Colonic mucosa (tissue), 4 donors: ENCODE results near the gene CTRB2. TPM values are rescaled to one million over a fixed set of nuclear protein-coding genes. Genes with fewer than 3 reads are reported as not detected.
"Not testable (repeated sequence)": the region's sequence is repeated elsewhere in the genome, so short reads cannot be mapped to it uniquely, and the experiment has no call there.

Source experiments
- DNase-seq: peaks from one replicate; pipeline ENCODE4 v3.0.0-alpha.2; 2020
- H3K27ac ChIP-seq: fragments of 200-600 bp; one replicate; pipeline ENCODE4 v1.8.0; 2021
- H3K27me3 ChIP-seq: fragments of 200-600 bp; one replicate; pipeline ENCODE4 v1.8.0; 2021
- H3K36me3 ChIP-seq: fragments of 200-600 bp; one replicate; pipeline ENCODE4 v1.8.0; 2021
- H3K4me1 ChIP-seq: fragments of 200-600 bp; one replicate; pipeline ENCODE4 v1.8.0; 2021; ENCODE audit warnings: mild to moderate bottlenecking
- H3K4me3 ChIP-seq: fragments of 200-600 bp; one replicate; pipeline ENCODE4 v1.8.0; 2021
- H3K9ac ChIP-seq, 2 donors: one replicate each; pipeline ENCODE4 v1.7.0; 2013; ENCODE audit warnings: control low read depth in 2 of 2, low read depth in 2 of 2, low read length in 2 of 2
- H3K9me3 ChIP-seq: fragments of 200-600 bp; one replicate; pipeline ENCODE4 v1.8.0; 2021
- CTCF ChIP-seq: fragments of 200-600 bp; IDR thresholded peaks from one replicate; pipeline ENCODE4 v1.8.0; 2022; ENCODE audit warnings: antibody characterized with exemption, mild to moderate bottlenecking
- intact Hi-C: fragments of 100-400 bp; cut with DNase I; formaldehyde crosslinking; loops from one replicate; pipeline ENCODE4 v1.14.1; 2022
- total RNA-seq, 2 donors: library from RNA; stranded (reverse); fragmentation: NEBNext Ultra II Directional in 1 of 2; extraction: Animal tissue kit (Norgen Biotek cat#: 25700) in 1 of 2; gene quantifications; one replicate each; pipeline ENCODE4 v1.2.1, GENCODE V29; 2021
- donor health status: healthy.
- donor health status: DM: no; HTN: no; CAD: no.
- donor health status: DM: no; HTN: no; CAD: no.

The CTRB2 gene
- total RNA-seq, 2 donors from 2014 or later, result 29.1 TPM; not detected in 1

GRCh38 chr16:75244225-75244809 lies 37.4 kb upstream of the CTRB2 start:
- Histone ChIP-seq H3K9ac (peak overlapping the region; percentile 8 to 43), H3K27me3 (no peaks in the 10 kb centered on the region), H3K36me3 (peaks cover 7% of the 10 kb centered on the region), H3K4me3 (no peak overlapping the region), H3K4me1 (peaks cover 39% of the 10 kb centered on the region), H3K27ac (peak overlapping the region; percentile 76), H3K9me3 (no peaks in the 10 kb centered on the region)
- DNase-seq, result no peak
- intact Hi-C loops, result no loop called here
- no peak for TF ChIP-seq CTCF

GRCh38 chr16:75243667-75244224 lies 36.8 kb upstream of the CTRB2 start:
- peaks cover 33% of the 10 kb centered on the region for H3K4me1 ChIP-seq
- no peak for DNase-seq
- peaks cover 7% of the 10 kb centered on the region for H3K36me3 ChIP-seq
- H3K9ac ChIP-seq, result no peak overlapping the region
- no peaks in the 10 kb centered on the region for H3K9me3 ChIP-seq
- intact Hi-C loops, result no loop called here
- H3K27ac ChIP-seq, result peak overlapping the region; percentile 76
- no peaks in the 10 kb centered on the region for H3K27me3 ChIP-seq
- H3K4me3 ChIP-seq, result no peak overlapping the region
- no peak for TF ChIP-seq CTCF

- not testable (repeated sequence) for DNase-seq, H3K9ac ChIP-seq
- H3K4me1 ChIP-seq, result peaks cover 22% of the 10 kb centered on the region
These were observed 35.6 kb upstream of the CTRB2 start for GRCh38 chr16:75242436-75243078.

GRCh38 chr16:75241955-75242354 lies 35.0 kb upstream of the CTRB2 start:
- no peaks in the 10 kb centered on the region for H3K27me3 ChIP-seq
- no peak overlapping the region for H3K9ac ChIP-seq
- no peak for DNase-seq
- intact Hi-C loops, result no loop called here
- peaks cover 11% of the 10 kb centered on the region for H3K36me3 ChIP-seq
- no peak overlapping the region for H3K27ac ChIP-seq
- no peaks in the 10 kb centered on the region for H3K9me3 ChIP-seq
- H3K4me1 ChIP-seq, result peaks cover 17% of the 10 kb centered on the region
- no peak for TF ChIP-seq CTCF
- no peak overlapping the region for H3K4me3 ChIP-seq

More at GRCh38 chr16:75242436-75243078, 35.6 kb upstream of the CTRB2 start:
- H3K27me3 ChIP-seq, intact Hi-C loops, H3K4me3 ChIP-seq, H3K27ac ChIP-seq, H3K9me3 ChIP-seq: not testable (repeated sequence)
- H3K36me3 ChIP-seq, result peaks cover 11% of the 10 kb centered on the region

GRCh38 chr16:75241412-75241811 lies 34.5 kb upstream of the CTRB2 start:
- Histone ChIP-seq H3K36me3 (peaks cover 11% of the 10 kb centered on the region), H3K4me3 (no peak overlapping the region), H3K9me3 (no peaks in the 10 kb centered on the region), H3K4me1 (peaks cover 16% of the 10 kb centered on the region), H3K9ac (no peak overlapping the region), H3K27ac (no peak overlapping the region), H3K27me3 (no peaks in the 10 kb centered on the region)
- DNase-seq, result no peak
- TF ChIP-seq CTCF, result no peak
- intact Hi-C loops, result no loop called here

- H3K9ac ChIP-seq, intact Hi-C loops, H3K27me3 ChIP-seq, H3K9me3 ChIP-seq, DNase-seq, H3K4me3 ChIP-seq, H3K27ac ChIP-seq: not testable (repeated sequence)
- Histone ChIP-seq H3K4me1 (peaks cover 16% of the 10 kb centered on the region), H3K36me3 (peaks cover 11% of the 10 kb centered on the region)
These were observed 33.7 kb upstream of the CTRB2 start for GRCh38 chr16:75240633-75241032.
